Fibroblast of pulmonary artery (primary cell): ENCODE results near the gene STAT2.
"Not testable (repeated sequence)": the region's sequence is repeated elsewhere in the genome, so short reads cannot be mapped to it uniquely, and the experiment has no call there.

Experiments used
- DNase-seq: peaks from one replicate; pipeline ENCODE4 v3.0.0-alpha.2; 2010; ENCODE audit warnings: low read depth
- H3K4me3 ChIP-seq: replicated peaks from 2 replicates; pipeline ENCODE4 v1.5.1; 2011; ENCODE audit warnings: low read depth, mild to moderate bottlenecking, control low read depth, low read length, moderate library complexity
- TF ChIP-seq, protein P1 (sequence below): IDR thresholded peaks from 2 replicates; pipeline ENCODE4 v1.5.1; 2011; ENCODE audit warnings: mild to moderate bottlenecking, control low read depth, low read length, inconsistent platforms; ENCODE audit errors: missing control alignments

Gene STAT2

DNA sequence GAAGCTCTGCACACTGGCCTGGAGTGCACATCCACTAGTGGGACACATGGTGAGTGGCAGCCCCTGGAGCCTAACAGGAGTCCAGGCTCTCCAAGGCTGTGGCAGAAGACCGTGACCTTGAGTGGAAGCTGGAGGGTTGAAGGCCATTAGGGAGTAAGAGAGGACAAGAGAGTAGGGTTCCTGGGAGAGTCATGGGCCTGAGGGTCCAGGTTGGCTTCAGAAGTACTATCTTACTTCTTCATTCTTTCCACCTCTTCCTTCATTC is 20.8 kb downstream of the STAT2 start:
- no peak for DNase-seq
- TF ChIP-seq, protein P1, sequence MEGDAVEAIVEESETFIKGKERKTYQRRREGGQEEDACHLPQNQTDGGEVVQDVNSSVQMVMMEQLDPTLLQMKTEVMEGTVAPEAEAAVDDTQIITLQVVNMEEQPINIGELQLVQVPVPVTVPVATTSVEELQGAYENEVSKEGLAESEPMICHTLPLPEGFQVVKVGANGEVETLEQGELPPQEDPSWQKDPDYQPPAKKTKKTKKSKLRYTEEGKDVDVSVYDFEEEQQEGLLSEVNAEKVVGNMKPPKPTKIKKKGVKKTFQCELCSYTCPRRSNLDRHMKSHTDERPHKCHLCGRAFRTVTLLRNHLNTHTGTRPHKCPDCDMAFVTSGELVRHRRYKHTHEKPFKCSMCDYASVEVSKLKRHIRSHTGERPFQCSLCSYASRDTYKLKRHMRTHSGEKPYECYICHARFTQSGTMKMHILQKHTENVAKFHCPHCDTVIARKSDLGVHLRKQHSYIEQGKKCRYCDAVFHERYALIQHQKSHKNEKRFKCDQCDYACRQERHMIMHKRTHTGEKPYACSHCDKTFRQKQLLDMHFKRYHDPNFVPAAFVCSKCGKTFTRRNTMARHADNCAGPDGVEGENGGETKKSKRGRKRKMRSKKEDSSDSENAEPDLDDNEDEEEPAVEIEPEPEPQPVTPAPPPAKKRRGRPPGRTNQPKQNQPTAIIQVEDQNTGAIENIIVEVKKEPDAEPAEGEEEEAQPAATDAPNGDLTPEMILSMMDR, result no peak
- no peak overlapping the region for H3K4me3 ChIP-seq

DNA sequence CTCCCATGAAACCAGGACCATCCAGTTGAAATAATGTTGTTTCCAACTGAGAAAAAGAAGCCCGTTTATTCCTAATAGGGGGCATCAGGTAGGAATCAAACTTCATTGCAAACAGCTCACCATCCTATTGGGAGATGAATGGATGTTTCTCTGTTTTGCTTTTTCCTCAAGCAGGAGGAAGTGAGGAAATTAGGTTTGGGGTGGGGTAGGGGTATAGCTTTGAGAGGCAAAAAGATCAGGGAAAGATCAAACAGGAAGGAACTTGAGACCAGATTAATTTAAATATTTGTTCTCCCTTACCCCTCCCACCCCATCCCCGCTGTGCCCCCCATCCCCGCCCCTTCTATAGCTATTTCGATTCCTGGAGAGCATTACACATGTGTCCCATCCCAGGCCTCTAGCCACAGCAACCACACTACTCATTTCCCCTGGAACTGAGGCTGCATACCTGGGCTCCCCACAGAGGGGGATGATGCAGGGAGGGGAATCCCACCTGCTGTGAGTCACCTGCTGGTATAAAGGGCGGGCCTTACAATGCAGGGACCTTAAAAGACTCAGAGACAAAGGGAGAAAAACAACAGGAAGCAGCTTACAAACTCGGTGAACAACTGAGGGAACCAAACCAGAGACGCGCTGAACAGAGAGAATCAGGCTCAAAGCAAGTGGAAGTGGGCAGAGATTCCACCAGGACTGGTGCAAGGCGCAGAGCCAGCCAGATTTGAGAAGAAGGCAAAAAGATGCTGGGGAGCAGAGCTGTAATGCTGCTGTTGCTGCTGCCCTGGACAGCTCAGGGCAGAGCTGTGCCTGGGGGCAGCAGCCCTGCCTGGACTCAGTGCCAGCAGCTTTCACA is 21.4 kb downstream of the STAT2 start, which contains the start of gene IL23A:
IL23A (plus strand) TSS at position 577 of the 850 bp plus-strand sequence; CDS start at position 738, 161 bp downstream.
- no peak within 1 kb of the TSS for H3K4me3 ChIP-seq
- no peak for DNase-seq
- TF ChIP-seq, protein P1, result no peak

DNA sequence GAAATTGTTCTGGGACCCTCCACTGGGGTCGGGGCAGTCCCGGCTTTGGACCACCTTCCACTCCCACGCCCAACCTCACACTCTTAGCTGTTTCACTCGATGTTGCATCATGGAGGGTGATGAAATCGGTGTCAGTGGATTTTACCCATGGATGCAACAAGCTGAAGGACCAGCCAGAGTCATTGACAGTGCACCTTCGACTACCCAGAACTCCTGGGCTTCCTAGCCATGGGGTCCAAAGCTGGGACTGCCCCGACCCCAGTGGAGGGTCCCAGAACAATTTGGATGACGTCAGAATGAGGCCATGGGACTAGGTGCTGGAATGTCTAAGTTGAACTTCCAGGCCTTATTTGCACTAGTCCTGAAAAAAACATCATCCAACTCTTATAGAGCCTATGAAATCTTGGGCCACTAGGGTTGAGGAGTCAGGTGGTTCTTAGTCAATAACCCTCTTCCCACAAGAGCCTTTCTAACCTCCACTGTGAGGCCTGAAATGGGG is 22.1 kb downstream of the STAT2 start:
- no peak for DNase-seq
- no peak overlapping the region for H3K4me3 ChIP-seq
- TF ChIP-seq, protein P1, result no peak

DNA sequence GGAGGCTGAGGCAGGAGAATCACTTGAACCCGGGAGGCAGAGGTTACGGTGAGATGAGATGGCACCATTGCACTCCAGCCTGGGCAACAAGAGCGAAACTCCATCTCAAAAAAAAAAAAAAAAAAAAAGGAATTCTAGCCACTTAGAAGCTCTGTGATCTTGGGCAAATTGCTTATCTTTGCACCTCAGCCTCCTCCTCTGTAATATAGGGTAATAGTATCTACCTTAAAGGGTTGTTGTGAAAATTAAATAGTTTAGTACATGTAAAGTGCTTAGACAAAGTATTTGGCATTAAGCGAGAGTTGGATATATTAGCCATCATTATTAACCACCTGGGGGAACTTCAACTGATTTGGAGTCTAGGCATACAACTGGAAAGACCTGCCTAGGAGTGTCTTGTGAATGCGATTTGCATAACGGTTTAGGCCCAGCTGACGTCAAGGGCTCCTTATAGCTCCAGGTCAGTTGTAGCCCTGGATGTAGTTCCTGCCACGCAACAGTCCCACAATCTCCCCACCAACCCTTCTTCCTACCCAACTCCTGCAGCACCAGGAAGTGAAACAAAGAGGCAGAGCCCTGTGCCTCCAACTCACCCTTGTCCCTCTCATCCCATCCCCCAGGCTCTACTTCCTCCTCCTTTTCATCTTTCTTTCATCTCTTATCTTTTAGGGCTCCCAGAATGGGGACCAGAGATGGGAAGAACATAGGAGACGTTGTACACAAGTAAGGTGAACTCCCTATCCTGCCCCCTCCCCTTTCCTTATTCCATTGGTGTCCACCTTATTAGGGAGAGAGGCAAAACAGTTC is 23.3 kb downstream of the STAT2 start:
- no peak for DNase-seq
- TF ChIP-seq, protein P1, result no peak
- H3K4me3 ChIP-seq, result no peak overlapping the region

DNA sequence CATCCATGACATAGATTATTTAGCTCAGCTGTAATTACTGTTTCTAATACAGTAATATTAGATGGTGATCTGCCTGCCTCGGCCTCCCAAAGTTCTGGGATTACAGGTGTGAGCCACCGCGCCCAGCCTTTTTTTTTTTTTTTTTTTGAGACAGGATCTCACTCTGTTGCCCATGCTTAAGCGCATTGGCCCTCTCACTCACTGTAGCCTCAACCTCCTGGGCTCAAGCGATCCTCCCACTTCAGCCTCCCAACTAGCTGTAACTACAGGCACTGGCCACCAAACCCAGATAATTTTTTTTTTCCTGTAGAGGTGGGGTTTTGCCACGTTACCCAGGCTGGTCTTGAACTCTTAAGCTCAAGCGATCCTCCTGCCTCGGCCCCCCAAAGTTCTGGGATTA is 24.4 kb downstream of the STAT2 start:
- DNase-seq, H3K4me3 ChIP-seq: not testable (repeated sequence)

DNA sequence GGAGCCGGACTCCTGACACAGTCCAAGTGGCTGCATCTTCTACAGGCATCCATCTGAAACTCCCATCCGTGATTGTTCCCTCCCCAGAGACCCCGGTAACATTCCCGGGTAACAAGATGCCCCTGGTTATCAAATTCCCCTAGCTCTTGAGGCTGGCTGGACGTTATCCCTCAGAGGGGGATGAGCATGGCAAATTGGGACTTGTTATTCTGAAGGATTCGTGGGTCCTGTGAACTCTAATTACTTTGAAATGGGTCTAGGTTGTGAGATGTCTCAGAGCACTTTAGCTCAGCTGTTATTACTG is 25.5 kb downstream of the STAT2 start:
- H3K4me3 ChIP-seq, result peak overlapping the region; percentile 67
- TF ChIP-seq, protein P1, result no peak
- DNase-seq, result no peak

DNA sequence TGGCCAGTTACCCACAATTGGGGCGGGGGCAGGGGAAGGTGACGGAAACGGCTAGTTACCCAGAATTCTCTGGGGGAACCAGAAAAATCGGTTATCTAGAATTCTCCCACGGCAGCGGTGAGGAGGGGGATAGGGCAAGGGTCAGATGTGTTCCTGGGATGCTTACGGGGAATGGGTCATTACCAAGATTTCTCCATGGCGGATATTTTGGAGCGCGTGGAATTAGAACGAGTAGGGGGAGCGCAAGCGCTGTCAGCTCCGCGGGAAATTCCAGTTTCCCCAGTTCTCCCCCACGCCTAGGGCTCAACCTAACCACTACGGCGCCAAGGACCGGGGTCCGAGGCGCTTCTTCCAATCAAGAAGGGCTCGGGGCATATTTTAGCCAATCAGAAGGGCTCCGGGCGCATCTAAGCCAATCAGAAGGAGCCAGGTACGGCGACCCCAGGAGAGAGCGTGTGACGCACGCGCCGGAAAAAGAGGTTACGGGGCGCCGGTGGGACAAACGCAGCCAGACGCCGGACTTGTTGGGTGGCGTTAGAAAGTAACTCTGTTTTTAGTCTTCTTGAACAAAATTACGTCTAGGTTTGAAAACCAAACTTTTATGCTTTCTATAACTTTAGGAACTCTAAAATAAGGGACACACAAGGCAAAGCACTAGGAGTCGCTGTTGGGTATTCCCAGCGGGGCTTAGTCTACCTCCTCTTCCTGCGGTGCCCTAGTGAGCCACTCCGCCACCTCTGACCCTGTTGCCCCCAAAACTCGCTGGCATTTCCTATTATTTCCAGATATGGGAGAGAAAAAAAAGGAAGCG is 26.0 kb downstream of the STAT2 start, which contains the start of gene PAN2:
PAN2 (minus strand) TSS at position 322 of the 811 bp plus-strand sequence. CDS start 906 bp downstream, outside the sequence.
- TF ChIP-seq, protein P1, result peak; percentile 63
- H3K4me3 ChIP-seq, result peak within 1 kb of the TSS; percentile 67
- peak; percentile 98 for DNase-seq
